GM12873 (cell line): Measurements from ENCODE around the gene MALRD1.

Experiments used
- TF ChIP-seq, protein P1 (sequence below): IDR thresholded peaks from 2 replicates; pipeline ENCODE4 v1.5.1; 2012; ENCODE audit warnings: low read depth, mild to moderate bottlenecking, moderate library complexity, low read length, control low read depth; ENCODE audit not compliant: insufficient read depth; ENCODE audit errors: missing control alignments

MALRD1 gene

DNA sequence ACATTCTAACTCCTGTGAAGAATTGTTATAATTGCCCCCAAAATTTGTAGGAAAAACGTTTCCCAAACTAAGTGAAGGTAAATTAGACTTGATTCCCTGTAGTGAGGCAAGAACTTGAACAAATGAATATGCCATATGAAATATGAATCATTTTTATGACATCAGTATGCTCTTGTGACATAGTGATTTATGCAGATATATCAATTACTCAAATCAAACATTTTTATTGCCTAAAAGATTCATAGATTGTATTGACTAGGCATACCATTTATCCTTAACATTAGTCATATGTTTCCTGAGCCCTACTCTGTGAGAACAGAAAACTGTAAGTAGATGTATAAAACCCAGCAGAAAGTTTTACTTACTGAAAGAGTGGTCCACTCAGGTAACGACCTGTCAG is 245.6 kb downstream of the MALRD1 start:
- TF ChIP-seq, protein P1, sequence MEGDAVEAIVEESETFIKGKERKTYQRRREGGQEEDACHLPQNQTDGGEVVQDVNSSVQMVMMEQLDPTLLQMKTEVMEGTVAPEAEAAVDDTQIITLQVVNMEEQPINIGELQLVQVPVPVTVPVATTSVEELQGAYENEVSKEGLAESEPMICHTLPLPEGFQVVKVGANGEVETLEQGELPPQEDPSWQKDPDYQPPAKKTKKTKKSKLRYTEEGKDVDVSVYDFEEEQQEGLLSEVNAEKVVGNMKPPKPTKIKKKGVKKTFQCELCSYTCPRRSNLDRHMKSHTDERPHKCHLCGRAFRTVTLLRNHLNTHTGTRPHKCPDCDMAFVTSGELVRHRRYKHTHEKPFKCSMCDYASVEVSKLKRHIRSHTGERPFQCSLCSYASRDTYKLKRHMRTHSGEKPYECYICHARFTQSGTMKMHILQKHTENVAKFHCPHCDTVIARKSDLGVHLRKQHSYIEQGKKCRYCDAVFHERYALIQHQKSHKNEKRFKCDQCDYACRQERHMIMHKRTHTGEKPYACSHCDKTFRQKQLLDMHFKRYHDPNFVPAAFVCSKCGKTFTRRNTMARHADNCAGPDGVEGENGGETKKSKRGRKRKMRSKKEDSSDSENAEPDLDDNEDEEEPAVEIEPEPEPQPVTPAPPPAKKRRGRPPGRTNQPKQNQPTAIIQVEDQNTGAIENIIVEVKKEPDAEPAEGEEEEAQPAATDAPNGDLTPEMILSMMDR, result no peak

DNA sequence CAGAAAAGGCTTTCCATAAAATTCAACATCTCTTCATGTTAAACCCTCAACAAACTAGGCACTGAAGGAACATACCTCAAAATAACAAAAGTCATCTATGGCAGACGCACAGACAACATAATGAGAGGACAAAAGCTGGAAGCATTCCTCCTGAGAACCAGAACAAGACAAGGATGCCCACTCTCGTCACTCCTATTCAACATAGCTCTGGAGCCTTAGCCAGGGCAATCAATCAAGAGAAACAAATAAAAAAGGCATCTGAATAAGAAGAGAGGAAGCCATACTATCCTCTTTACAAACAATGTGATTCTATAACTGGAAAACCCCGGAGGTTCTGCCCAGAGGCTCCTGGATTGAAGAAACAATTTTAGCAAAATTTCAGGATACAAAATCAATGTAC is 251.0 kb downstream of the MALRD1 start:
- TF ChIP-seq, protein P1, result no peak

DNA sequence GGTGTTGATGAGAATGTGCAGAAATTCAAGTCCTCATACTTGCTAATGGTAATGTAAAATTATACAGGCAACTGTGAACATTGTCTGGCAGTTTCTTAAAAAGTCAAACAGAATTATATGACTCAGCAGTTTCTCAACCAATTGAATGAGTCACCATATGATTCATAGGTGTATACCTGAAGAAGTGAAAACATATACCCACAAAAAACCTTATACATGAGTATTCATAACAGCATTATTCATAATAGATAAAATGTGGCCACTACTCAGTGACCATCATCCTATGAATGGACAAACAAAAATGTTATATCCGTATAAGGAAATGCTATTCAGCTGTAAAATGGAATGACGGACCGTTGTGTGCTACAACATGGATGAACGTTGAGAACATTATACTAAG is 253.5 kb downstream of the MALRD1 start:
- TF ChIP-seq, protein P1, result no peak

DNA sequence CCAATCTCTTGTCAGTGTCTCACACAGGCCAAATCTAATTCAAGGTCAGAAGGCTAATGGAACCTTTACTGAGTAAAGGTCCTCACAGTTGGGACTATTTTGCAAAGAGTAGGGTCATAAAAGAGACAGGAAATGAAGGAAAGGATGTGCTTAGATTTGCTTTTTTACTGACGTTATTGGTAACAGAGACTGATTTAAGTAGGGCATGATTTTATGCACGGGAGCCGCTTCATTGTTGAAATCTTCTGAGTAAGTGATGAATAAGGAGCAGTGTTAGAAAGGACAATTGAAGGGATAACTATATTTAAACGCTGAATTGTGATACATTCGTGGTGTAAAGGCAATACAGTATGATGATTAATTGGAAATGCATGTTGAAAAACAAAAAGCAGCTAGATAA is 261.5 kb downstream of the MALRD1 start:
- TF ChIP-seq, protein P1, result no peak

DNA sequence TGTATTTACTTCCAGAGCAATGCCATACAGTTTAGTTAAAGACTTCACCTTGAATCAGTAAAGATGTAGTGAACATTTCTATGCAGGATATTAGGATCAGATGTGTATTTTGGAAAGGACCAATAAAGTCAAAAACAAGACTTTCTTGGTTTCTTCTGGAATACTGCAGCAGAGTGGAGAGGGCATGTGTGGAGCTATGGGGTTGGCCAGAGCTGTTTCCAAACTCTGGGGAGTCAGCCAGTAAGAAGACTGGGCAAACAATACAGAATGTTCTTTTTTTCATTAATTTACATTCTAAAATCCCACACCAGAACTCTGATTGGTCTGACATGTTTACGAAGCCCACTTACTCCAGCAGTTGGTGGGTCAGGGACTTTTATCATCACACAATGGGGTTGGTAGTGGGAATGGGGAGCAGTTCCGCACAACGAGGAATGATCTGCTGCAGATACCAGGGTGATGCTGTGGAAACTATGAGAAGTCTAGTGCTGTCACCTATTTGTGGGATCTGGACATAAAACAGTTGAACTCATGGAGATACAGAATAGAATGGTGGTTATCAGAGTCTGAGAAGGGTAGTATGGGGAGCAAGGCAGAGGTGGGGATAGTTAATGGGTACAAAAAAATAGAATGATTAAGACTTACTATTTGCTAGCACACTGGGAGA is 267.7 kb downstream of the MALRD1 start:
- TF ChIP-seq, protein P1, result no peak

DNA sequence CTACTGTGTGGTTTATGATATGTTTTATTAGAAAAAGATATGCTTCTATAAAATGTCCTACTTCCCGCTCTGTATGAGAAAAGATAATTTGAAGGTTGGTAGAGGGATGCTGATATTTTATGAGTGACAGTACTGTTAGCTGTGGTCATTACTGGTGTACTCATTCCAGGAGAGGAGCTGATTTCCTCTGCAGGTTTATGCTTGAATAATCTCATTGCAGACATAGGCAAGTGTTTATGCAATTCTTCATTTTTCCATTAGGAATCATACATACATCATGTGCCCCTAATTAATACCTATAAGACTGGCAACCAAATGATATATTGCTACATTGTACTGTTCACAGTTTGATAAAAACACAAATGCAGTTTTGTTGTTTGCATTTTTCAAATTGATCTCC is 269.4 kb downstream of the MALRD1 start:
- TF ChIP-seq, protein P1, result no peak

DNA sequence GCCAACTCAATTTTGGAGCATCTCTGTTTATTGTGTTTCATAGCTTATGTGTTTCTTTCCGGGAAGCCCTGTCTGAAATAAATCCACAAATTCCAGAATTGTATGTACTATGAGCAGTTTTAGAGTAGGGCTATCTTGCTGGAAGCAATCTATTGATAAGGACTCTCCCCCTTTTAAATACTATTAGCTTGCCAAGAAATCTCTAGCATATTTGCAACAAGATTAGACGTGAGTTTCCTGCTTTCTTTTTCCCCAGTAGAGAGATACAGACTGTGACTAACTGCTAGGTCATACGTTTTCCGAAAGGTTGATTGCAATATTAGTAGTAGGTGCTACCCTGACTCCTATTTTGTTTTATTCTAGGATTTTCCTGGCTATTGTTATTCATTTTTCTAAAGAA is 277.0 kb downstream of the MALRD1 start:
- TF ChIP-seq, protein P1, result no peak
